WTC11 (cell line): Measurements from ENCODE around the gene RAB3B. TPM values are rescaled to one million over a fixed set of nuclear protein-coding genes. Genes with fewer than 3 reads are reported as not detected.
A peak's percentile ranks its signal among the peaks of the same experiment; 100 is the strongest.

Source experiments
- ATAC-seq: fragments of 200-7000 bp; cut with Tn5 transposase; 2 replicates; pipeline ENCODE4 v1.10.0; 2021; ENCODE audit warnings: mild to moderate bottlenecking, moderate library complexity
- CTCF ChIA-PET: fragments of 300-600 bp; sonication (Branson Sonifier 250); formaldehyde crosslinking; loops from one replicate; lab custom pipeline; 2021; ENCODE audit warnings: antibody characterized with exemption; lab: Charles Lee
- POLR2A ChIA-PET: fragments of 350-600 bp; sonication (Branson Sonifier 250); formaldehyde crosslinking; loops from one replicate; lab custom pipeline; 2021; ENCODE audit warnings: antibody characterized with exemption; lab: Charles Lee
- DNase-seq: peaks from one replicate; pipeline ENCODE4 v3.0.0; 2021; ENCODE audit warnings: low spot score
- H3K27ac Mint-ChIP-seq: 2 replicates; pipeline ENCODE4 v1.8.0; 2021; ENCODE audit warnings: mixed read lengths
- H3K27me3 Mint-ChIP-seq: 2 replicates; pipeline ENCODE4 v1.8.0; 2021; ENCODE audit warnings: low read depth, mild to moderate bottlenecking, moderate library complexity, mixed read lengths
- H3K36me3 Mint-ChIP-seq: 2 replicates; pipeline ENCODE4 v1.8.0; 2021; ENCODE audit warnings: mixed read lengths
- H3K4me1 Mint-ChIP-seq: 2 replicates; pipeline ENCODE4 v1.8.0; 2022; ENCODE audit warnings: mixed read lengths
- H3K4me3 Mint-ChIP-seq: 2 replicates; pipeline ENCODE4 v1.8.0; 2021; ENCODE audit warnings: mild to moderate bottlenecking, moderate library complexity, mixed read lengths
- H3K9me3 Mint-ChIP-seq: 2 replicates; pipeline ENCODE4 v1.8.0; 2021; ENCODE audit warnings: mixed read lengths
- CBFB ChIP-seq: sonication (generic); formaldehyde crosslinking; IDR thresholded peaks from 2 replicates; pipeline ENCODE4 v1.8.1; 2022; ENCODE audit warnings: mild to moderate bottlenecking, low read depth, missing genetic modification reagents
- ELF4 ChIP-seq: sonication (generic); formaldehyde crosslinking; IDR thresholded peaks from 2 replicates; pipeline ENCODE4 v1.8.1; 2022; ENCODE audit warnings: low read depth, mild to moderate bottlenecking, moderate library complexity, missing genetic modification reagents
- ESRRA ChIP-seq: sonication (generic); formaldehyde crosslinking; IDR thresholded peaks from 2 replicates; pipeline ENCODE4 v1.8.1; 2022; ENCODE audit warnings: mild to moderate bottlenecking, missing genetic modification reagents, borderline replicate concordance
- ETV6 ChIP-seq: sonication (generic); formaldehyde crosslinking; IDR thresholded peaks from 2 replicates; pipeline ENCODE4 v1.8.1; 2022; ENCODE audit warnings: mild to moderate bottlenecking, missing genetic modification reagents
- GRHL2 ChIP-seq: fragments of 250-450 bp; sonication (Bioruptor Pico); IDR thresholded peaks from 2 replicates; pipeline ENCODE4 v1.8.0; 2022; ENCODE audit warnings: mild to moderate bottlenecking, moderate library complexity; ENCODE audit not compliant: insufficient replicate concordance, severe bottlenecking
- MXD4 ChIP-seq: fragments of 250-450 bp; sonication (Bioruptor Pico); IDR thresholded peaks from 2 replicates; pipeline ENCODE4 v1.8.0; 2021; ENCODE audit warnings: mild to moderate bottlenecking, moderate library complexity, borderline replicate concordance
- NFE2L1 ChIP-seq: sonication (generic); formaldehyde crosslinking; IDR thresholded peaks from 2 replicates; pipeline ENCODE4 v1.8.1; 2023; ENCODE audit warnings: missing genetic modification reagents
- OVOL2 ChIP-seq: fragments of 250-450 bp; sonication (Bioruptor Pico); IDR thresholded peaks from 2 replicates; pipeline ENCODE4 v1.9.0; 2021; ENCODE audit warnings: mild to moderate bottlenecking, borderline replicate concordance
- PRDM15 ChIP-seq: sonication (generic); formaldehyde crosslinking; IDR thresholded peaks from 2 replicates; pipeline ENCODE4 v1.8.0; 2022; ENCODE audit warnings: missing genetic modification reagents
- SOX15 ChIP-seq: fragments of 250-450 bp; sonication (Bioruptor Pico); IDR thresholded peaks from 2 replicates; pipeline ENCODE4 v1.9.0; 2021; ENCODE audit warnings: mild to moderate bottlenecking
- TCF7 ChIP-seq: sonication (generic); formaldehyde crosslinking; IDR thresholded peaks from 2 replicates; pipeline ENCODE4 v1.8.0; 2022; ENCODE audit warnings: mild to moderate bottlenecking, low read depth, missing genetic modification reagents, moderate library complexity
- USF2 ChIP-seq: sonication (generic); formaldehyde crosslinking; IDR thresholded peaks from 2 replicates; pipeline ENCODE4 v1.8.1; 2023; ENCODE audit warnings: mild to moderate bottlenecking, missing genetic modification reagents, moderate library complexity
- ZBTB43 ChIP-seq: sonication (generic); formaldehyde crosslinking; IDR thresholded peaks from 2 replicates; pipeline ENCODE4 v1.8.1; 2023; ENCODE audit warnings: mild to moderate bottlenecking, missing genetic modification reagents
- ZMAT4 ChIP-seq: fragments of 250-450 bp; sonication (Bioruptor Pico); IDR thresholded peaks from 2 replicates; pipeline ENCODE4 v1.9.0; 2021; ENCODE audit warnings: mild to moderate bottlenecking
- ZNF263 ChIP-seq: sonication (generic); formaldehyde crosslinking; IDR thresholded peaks from 2 replicates; pipeline ENCODE4 v1.8.1; 2022; ENCODE audit warnings: low read depth, mild to moderate bottlenecking, moderate library complexity, missing genetic modification reagents
- ZNF317 ChIP-seq: sonication (generic); formaldehyde crosslinking; IDR thresholded peaks from 2 replicates; pipeline ENCODE4 v1.8.1; 2023; ENCODE audit warnings: low read depth, mild to moderate bottlenecking, moderate library complexity, missing genetic modification reagents, borderline replicate concordance
- ZSCAN18 ChIP-seq: fragments of 250-450 bp; sonication (Bioruptor Pico); IDR thresholded peaks from 2 replicates; pipeline ENCODE4 v2.1.2; 2022; ENCODE audit warnings: mild to moderate bottlenecking, moderate library complexity
- total RNA-seq: library from RNA; stranded (reverse); gene quantifications from 3 replicates; pipeline ENCODE4 v1.2.3, GENCODE V29; 2021

RAB3B gene
- total RNA-seq, 1 experiment from 2014 or later, result 36.9 TPM

GRCh38 chr1:51949014-51949702 lies 41.3 kb downstream of the RAB3B start (continued):
- no peak for TF ChIP-seq OVOL2 (CRISPR knock-in tag)
- no peak for TF ChIP-seq PRDM15 (CRISPR knock-in tag)
- TF ChIP-seq ELF4 (CRISPR knock-in tag), result no peak
- no peak for TF ChIP-seq ZNF317 (CRISPR knock-in tag)
- no peak for TF ChIP-seq ZMAT4
- no peak for TF ChIP-seq SOX15
- TF ChIP-seq ZNF263, result no peak

GRCh38 chr1:51948491-51948915 lies 42.0 kb downstream of the RAB3B start:
- ChIA-PET CTCF (interaction anchor here (0.7 kb wide), 1 partner anchor 52 kb away, joined by 3 read pairs; no protein-coding TSS in a partner anchor), POLR2A (interaction anchor here (0.9 kb wide), 1 partner anchor 12 kb away, joined by 3 read pairs; no protein-coding TSS in a partner anchor)
- Mint-ChIP-seq H3K4me3 (no peak overlapping the region), H3K4me1 (peaks cover 8% of the 10 kb centered on the region), H3K9me3 (peaks cover 12% of the 10 kb centered on the region), H3K36me3 (peaks cover 41% of the 10 kb centered on the region), H3K27me3 (no peaks in the 10 kb centered on the region), H3K27ac (peak overlapping the region; percentile 19)
- ATAC-seq (no peak), DNase-seq (no peak)
- TF ChIP-seq ESRRA, result no peak
- TF ChIP-seq MXD4 (CRISPR knock-in tag), result no peak
- TF ChIP-seq ZMAT4, result no peak
- TF ChIP-seq PRDM15 (CRISPR knock-in tag), result no peak
- TF ChIP-seq NFE2L1 (CRISPR knock-in tag), result no peak
- no peak for TF ChIP-seq ZSCAN18 (CRISPR knock-in tag)
- no peak for TF ChIP-seq ETV6 (CRISPR knock-in tag)

- H3K9me3 Mint-ChIP-seq, result peaks cover 28% of the 10 kb centered on the region
- no peak for ATAC-seq
- ChIA-PET CTCF (no interaction called here), POLR2A (interaction anchor here (0.9 kb wide), 1 partner anchor 19 kb away, joined by 3 read pairs; no protein-coding TSS in a partner anchor)
- peaks cover 53% of the 10 kb centered on the region for H3K36me3 Mint-ChIP-seq
- no peaks in the 10 kb centered on the region for H3K27me3 Mint-ChIP-seq
- no peaks in the 10 kb centered on the region for H3K4me1 Mint-ChIP-seq
- H3K4me3 Mint-ChIP-seq, result no peak overlapping the region
- H3K27ac Mint-ChIP-seq, result peak overlapping the region; percentile 30
- no peak for DNase-seq
- TF ChIP-seq CBFB (CRISPR knock-in tag) (no peak), GRHL2 (CRISPR knock-in tag) (no peak), USF2 (CRISPR knock-in tag) (no peak), TCF7 (no peak), ZBTB43 (CRISPR knock-in tag) (no peak)
These were observed 44.2 kb downstream of the RAB3B start for GRCh38 chr1:51946300-51946699.
